ENCODE data around the gene GLI3. TPM values are rescaled to one million over a fixed set of nuclear protein-coding genes. Genes with fewer than 3 reads are reported as not detected.
A peak's percentile ranks its signal among the peaks of the same experiment; 100 is the strongest.

Gene GLI3
- total and polyA plus RNA-seq, 2 of the 4 experiments (the other 2 are of a cell fraction): 1.3 to 3.9 TPM

DNA sequence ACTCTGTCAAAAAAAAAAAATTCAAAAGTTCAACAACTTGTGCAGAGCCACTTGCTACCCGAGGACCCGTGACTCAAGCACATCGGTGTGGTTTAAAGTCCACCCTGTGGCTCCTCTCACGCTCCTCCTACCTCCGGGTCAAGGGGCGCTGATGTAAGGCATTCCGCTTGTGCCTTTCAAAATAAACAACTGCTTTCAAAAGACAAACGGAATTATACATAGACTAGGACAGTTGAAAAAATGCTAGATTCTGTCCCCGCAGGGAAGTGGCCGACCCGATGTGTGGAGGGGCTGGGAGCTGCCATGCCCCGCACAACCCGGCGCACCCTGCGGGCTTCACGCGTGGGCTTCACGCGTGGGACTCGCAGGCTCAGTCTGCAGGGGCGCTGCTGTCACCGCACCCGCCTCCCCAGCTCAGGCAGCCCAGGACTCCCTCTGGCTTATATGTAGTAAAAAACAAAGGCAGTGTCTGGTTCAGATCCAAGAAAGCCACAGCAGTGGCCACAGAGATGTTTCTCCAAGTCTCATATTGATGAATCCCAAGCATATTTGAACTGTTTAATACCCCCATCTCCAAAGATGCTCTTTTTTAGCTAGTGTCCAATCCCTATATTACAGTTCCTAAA is 294.4 kb downstream of the GLI3 start (continued):
- no peak for TF ChIP-seq MAFK (IDR thresholded peaks at IDR 0.05; ENCODE audit: low read depth, low read length)
- no peak; the same call in 1 of the 2 replicates for TF ChIP-seq FOS (IDR thresholded peaks at IDR 0.05; ENCODE audit: low read depth, low read length)
- peak; percentile 11 for TF ChIP-seq RCOR1 (IDR thresholded peaks at IDR 0.05; ENCODE audit: insufficient replicate concordance, low read length)
- TF ChIP-seq POLR2A (IDR thresholded peaks at IDR 0.05; ENCODE audit: low read depth, low read length): no peak

DNA sequence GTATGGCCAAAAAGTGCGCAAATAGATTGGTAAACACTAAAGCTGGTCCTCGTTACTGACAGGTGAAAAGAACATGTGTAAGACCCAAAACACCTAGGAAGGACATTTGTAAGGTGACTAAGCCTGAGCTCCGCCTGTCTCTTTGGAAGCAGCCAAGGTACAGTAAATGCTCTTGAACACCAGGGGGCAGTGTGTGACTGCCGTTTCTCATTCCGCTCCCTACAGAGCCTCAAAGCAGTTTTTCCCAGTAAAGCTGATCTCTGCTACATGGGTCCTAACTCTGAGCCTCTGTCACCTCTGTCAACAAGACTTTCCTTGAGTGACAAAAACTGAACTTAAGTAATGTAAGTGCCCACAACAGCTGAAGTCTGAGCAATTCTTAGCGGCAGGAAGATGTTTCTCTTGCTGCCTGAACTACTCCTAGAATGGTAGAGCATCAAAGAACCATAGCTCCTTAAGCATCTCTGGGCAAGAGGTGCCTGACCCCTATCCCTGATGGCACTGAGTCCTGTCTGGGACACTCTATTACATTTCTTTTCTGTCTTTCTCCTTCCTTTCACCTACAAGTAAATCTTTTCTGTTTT is 296.2 kb downstream of the GLI3 start:
- peak; percentile 79 for DNase-seq
- H3K4me2 ChIP-seq (ENCODE audit: low read depth, low read length): no peak overlapping the region
- H4K8ac ChIP-seq (ENCODE audit: low read depth in 2 of 2, low read length in 2 of 2): peak overlapping the region in 1 of 2 experiments; percentile 32; a peak in 3 of 4 replicates
- no peaks in the 10 kb centered on the region for H4K20me1 ChIP-seq (ENCODE audit: insufficient read depth, low read length)
- peak overlapping the region; percentile 92 for H4K91ac ChIP-seq (ENCODE audit: insufficient read depth, low read depth, low read length)
- no peaks in the 10 kb centered on the region for H3K36me3 ChIP-seq (ENCODE audit: control insufficient read depth, insufficient read depth, low read length)
- dilution Hi-C loops (cut with HindIII; ENCODE audit: low sequenced_read_pairs, unreplicated experiment): no loop called here
- H3K56ac ChIP-seq (ENCODE audit: extremely low read depth, insufficient read depth, low read length): peak overlapping the region; percentile 42; the same call in 1 of the 2 replicates
- intact Hi-C loops (cut with micrococcal nuclease): loop anchor here (1.0 kb wide), 2 partner anchors 750 to 1709 kb away; no protein-coding TSS in a partner anchor
- peak overlapping the region; percentile 95 for H2BK120ac ChIP-seq (ENCODE audit: low read depth, low read length)
- H3K23ac ChIP-seq (ENCODE audit: low read depth, low read length): peak overlapping the region; percentile 61
- WGBS, 2 experiments (ENCODE audit: extremely low coverage in 2 of 2, insufficient read length in 1 of 2): 12% methylated on average over 5 of the region's 6 CpGs; no CpG with 5 or more reads in 1 of the 2 experiments
- H3K9ac ChIP-seq (ENCODE audit: low read depth, low read length): no peak overlapping the region
- H3K18ac ChIP-seq (ENCODE audit: low read depth, low read length): peak overlapping the region; percentile 61
- H2BK15ac ChIP-seq (ENCODE audit: low read depth, low read length): peak overlapping the region; percentile 92
- H2AK5ac ChIP-seq (ENCODE audit: low read depth, low read length): peak overlapping the region; percentile 90
- H3K4ac ChIP-seq (ENCODE audit: low read depth, low read length): peak overlapping the region; percentile 82; the same call in 1 of the 2 replicates
- in situ Hi-C loops (cut with MboI; ENCODE audit: low sequenced_read_pairs): loop anchor here (10.0 kb wide), 2 partner anchors 744 to 944 kb away; no protein-coding TSS in a partner anchor
- H2AFZ ChIP-seq (replicated peaks; ENCODE audit: low read length, poor library complexity): peak overlapping the region; percentile 81
- H3K27ac ChIP-seq (ENCODE audit: insufficient read depth, low read length): no peak overlapping the region
- H3K4me1 ChIP-seq (ENCODE audit: control insufficient read depth, insufficient read depth, low read length): peaks cover 13% of the 10 kb centered on the region
- ATAC-seq (ENCODE audit: low read depth): peak; percentile 65
- BruUV-seq (replicated peaks): no TSS peak
- H3K14ac ChIP-seq (replicated peaks; ENCODE audit: low read depth, low read length): peak overlapping the region; percentile 76
- ChIA-PET POLR2A (ENCODE audit: unreplicated experiment) (interaction anchor here (0.6 kb wide), 1 partner anchor 19 kb away, joined by 3 read pairs; no protein-coding TSS in a partner anchor), CTCF (interaction anchor here (0.6 to 1.8 kb wide), 25 partner anchors 10 to 1320 kb away, joined by 3 to 8 read pairs (median 4); partner anchors contain the start of genes MRPL32 and PSMA2)
- no peak overlapping the region for H2BK5ac ChIP-seq (ENCODE audit: low read depth, low read length, poor library complexity, severe bottlenecking)
- no peak overlapping the region for H3K4me3 ChIP-seq (ENCODE audit: insufficient read depth, low read depth, low read length)
- H3K27me3 ChIP-seq (ENCODE audit: control insufficient read depth, insufficient read depth, low read length): no peaks in the 10 kb centered on the region
- peaks cover 0 to 7% of the 10 kb centered on the region in 2 experiments; a peak in 2 of 4 replicates for H3K79me1 ChIP-seq (ENCODE audit: low read depth in 1 of 2, low read length in 2 of 2)
- peak overlapping the region; percentile 94 for H2BK20ac ChIP-seq (ENCODE audit: low read depth, low read length)
- no peaks in the 10 kb centered on the region for H3K9me3 ChIP-seq (ENCODE audit: control insufficient read depth, insufficient read depth, low read length)
- H3K9me1 ChIP-seq (ENCODE audit: insufficient read depth, low read length): peaks cover 5% of the 10 kb centered on the region
- no peak overlapping the region for H2AK9ac ChIP-seq (replicated peaks; ENCODE audit: low read depth, low read length, poor library complexity)
- H4K5ac ChIP-seq (ENCODE audit: low read depth, low read length): no peak overlapping the region
- TF ChIP-seq CEBPB (IDR thresholded peaks at IDR 0.05; ENCODE audit: low read depth, low read length) (no peak), SMC3 (IDR thresholded peaks at IDR 0.05; ENCODE audit: low read depth, low read length) (peak; percentile 80), MAZ (IDR thresholded peaks at IDR 0.05; ENCODE audit: borderline replicate concordance, low read depth, low read length) (no peak), RFX5 (IDR thresholded peaks at IDR 0.05; ENCODE audit: low read depth, low read length) (no peak), MAFK (IDR thresholded peaks at IDR 0.05; ENCODE audit: low read depth, low read length) (no peak), POLR2A (IDR thresholded peaks at IDR 0.05; ENCODE audit: low read depth, low read length) (no peak), RAD21 (IDR thresholded peaks at IDR 0.05; ENCODE audit: low read length) (peak; percentile 87), FOS (IDR thresholded peaks at IDR 0.05; ENCODE audit: low read depth, low read length) (no peak), MXI1 (IDR thresholded peaks at IDR 0.05; ENCODE audit: borderline replicate concordance, low read depth, low read length) (no peak), NFE2L2 (IDR thresholded peaks at IDR 0.05; ENCODE audit: low read depth, low read length) (no peak)
- TF ChIP-seq, protein P1, sequence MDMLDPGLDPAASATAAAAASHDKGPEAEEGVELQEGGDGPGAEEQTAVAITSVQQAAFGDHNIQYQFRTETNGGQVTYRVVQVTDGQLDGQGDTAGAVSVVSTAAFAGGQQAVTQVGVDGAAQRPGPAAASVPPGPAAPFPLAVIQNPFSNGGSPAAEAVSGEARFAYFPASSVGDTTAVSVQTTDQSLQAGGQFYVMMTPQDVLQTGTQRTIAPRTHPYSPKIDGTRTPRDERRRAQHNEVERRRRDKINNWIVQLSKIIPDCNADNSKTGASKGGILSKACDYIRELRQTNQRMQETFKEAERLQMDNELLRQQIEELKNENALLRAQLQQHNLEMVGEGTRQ (IDR thresholded peaks at IDR 0.05; ENCODE audit: low read depth, low read length): no peak

Data from IMR-90 (cell line).